Glomerular endothelial cell (primary cell): ENCODE measurements around the gene TTLL8. TPM values are rescaled to one million over a fixed set of nuclear protein-coding genes. Genes with fewer than 3 reads are reported as not detected.

Experiments used
- DNase-seq: peaks from one replicate; pipeline ENCODE4 v3.0.0-alpha.2; 2011; ENCODE audit warnings: low read depth, low spot score; ENCODE audit errors: extremely low read depth
- total RNA-seq: library from RNA; depleted of rRNA; stranded (reverse); fragments of >200 nt; gene quantifications from 2 replicates; pipeline ENCODE4 v1.2.3, GENCODE V29; 2015

The TTLL8 gene
- total RNA-seq, 1 donor from 2014 or later, result not detected

DNA sequence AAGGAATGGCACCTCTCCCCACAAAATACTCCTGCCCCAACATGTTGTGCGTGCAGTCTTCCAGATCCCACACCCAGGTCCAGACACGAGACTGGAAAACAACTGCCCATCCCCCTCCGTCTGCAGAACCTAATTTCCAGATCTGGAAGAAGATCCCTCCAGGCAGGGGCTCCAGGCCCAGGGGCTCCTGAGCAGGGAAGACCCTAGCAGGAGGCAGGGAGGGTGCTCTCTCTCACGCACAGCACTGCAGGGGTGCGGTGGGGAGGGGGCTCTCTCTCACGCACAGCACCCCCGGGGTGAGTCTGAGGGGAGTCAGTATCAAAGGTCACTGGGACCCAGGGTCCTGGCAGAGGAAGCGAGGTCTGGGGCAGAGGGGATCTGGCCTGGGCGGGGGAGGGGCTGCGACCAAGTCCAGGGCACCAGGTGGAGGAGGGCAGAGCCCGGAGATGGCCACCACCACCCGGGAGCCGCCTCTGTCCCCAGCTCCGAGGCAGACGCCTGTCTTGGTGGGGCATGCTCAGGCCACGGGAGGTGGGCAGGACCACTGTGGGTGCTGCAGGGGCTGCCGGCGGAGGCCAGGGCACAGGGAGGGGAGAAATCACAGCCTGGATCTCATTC lies 25.5 kb upstream of the TTLL8 start:
- no peak for DNase-seq

DNA sequence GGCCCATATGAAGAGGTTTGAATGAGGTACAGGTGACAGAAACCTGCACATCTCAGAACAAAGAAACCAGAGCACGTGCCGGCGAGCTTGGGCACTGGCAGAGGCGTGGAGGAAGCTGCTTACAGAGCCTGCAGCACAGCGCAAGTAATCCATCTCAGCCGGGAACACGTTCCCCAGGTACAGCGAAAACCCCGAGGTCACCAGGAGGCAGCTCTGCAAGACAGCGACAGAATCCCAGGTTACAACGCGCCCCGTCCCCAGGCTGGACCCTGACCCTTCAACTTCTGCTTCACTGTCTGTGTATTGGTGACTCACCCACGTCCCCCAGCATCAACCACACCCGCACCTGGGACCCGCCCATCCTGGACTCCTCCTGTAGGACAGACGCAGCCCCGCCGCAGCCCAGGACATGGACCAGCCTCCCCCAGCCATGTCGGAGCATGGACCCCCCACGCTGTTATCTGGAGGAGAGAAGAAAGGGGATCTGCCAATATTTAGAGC lies 24.9 kb upstream of the TTLL8 start:
- DNase-seq, result no peak

DNA sequence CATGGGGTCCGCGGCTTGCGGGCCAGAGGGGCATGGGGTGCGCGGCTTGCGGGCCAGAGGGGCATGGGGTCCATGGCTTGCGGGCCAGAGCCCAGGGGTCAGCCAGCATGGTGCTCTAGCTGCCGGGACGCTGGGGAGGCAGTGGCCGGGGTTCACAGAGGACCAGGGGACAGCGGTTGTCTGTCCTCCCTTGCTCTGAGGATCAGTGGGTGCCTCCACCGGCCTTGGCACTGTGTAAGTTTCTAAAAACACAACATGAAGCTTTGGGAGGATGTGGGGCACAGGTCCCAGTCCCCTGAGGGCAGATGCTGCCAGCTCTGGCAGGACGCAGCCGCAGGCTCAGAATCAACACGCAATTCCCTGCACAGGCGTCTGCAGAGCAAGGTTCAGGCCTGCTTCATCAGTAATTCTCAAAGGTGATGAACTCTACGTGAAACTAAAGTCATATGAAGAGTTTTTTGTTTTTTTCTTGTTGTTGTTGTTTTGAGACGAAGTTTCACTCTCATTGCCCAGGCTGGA lies 24.2 kb upstream of the TTLL8 start:
- DNase-seq, result no peak

DNA sequence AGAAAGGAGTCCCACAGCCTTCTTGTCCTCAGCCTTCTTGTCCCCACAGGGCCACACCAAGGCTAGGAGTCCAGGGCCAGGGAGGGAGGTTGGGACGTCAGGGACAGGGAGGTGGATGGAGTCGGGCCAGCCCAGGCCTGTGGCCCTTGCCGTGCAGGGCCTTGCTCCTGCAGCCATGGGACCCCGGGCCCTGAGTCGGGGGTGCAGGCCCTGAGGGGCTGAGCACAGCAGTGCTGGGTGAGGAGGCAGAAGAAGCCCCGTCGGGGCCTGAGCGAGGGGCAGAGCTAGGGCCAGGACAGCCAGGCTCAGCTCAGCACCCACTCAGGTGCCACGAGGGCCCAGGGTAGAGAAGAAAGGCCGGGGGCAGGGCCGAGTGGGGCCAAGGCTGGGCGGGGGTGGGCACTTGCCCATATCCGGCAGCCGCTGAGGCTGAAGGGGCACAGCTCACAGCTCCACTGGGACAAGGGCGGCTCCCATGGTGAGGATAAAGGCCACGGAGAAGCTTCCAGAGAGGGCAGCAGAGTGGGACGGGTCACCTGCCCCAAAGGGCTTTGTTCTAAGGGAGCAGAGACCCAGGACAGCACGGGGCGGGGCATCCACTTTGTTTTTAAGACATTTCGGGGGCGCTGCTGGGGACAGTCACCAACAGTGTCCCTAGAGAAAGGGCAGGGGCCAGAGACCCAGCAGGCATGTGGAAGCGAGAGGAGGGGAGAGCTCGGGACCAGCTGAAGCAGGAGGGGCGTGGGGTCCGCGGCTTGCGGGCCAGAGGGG lies 23.5 kb upstream of the TTLL8 start:
- DNase-seq, result no peak

DNA sequence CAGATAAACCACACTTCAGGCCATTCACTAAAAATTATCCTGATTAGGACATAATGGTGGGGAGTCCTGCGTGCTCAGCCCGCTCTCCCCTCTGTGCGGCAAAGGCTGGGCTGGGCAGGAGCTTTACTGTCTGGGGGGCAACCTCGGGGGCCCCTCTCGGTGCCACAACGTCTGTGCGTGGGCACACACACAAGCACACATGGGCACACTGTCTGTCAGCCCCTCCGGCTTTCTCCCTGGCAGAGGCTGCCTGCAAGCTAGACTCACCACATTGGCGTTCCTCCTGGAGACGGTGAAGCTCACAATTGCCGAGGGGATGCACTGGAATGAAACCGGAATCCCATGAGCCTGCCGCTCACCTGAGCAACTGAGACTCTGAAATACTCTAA lies 22.0 kb upstream of the TTLL8 start:
- DNase-seq, result no peak

DNA sequence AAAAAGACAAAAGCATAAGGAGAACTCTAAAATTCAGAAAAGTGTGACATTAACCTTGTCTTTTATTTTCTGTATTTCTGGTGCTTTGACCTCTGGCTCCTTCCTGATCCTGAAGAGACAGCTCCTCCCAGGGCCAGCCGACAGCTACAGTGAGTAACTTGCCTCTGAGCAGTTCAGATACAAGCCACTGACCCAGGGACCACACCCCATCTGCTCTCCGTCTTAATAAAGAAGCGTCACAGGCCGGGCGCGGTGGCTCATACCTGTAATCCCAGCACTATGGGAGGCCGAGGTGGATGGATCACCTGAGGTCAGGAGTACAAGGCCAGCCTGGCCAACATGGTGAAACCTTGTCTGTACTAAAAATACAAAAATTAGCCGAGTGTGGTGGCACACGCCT lies 20.7 kb upstream of the TTLL8 start:
- DNase-seq, result no peak

DNA sequence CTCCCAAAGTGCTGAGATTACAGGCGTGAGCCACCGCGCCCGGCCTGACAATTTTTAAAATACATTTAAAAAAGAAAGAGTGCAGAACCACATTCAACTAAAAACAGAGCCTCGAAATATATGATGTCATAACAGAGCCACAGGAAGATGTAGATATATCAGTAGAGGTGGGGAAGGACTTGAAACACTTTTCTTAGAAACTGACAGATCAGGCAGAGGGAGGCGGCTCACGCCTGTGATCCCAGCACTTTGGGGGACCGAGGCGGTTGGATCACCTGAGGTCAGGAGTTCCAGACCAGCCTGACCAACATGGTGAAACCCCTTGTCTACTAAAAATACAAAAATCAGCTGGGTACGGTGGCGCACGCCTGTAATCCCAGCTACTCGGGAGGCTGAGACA lies 20.1 kb upstream of the TTLL8 start:
- no peak for DNase-seq

DNA sequence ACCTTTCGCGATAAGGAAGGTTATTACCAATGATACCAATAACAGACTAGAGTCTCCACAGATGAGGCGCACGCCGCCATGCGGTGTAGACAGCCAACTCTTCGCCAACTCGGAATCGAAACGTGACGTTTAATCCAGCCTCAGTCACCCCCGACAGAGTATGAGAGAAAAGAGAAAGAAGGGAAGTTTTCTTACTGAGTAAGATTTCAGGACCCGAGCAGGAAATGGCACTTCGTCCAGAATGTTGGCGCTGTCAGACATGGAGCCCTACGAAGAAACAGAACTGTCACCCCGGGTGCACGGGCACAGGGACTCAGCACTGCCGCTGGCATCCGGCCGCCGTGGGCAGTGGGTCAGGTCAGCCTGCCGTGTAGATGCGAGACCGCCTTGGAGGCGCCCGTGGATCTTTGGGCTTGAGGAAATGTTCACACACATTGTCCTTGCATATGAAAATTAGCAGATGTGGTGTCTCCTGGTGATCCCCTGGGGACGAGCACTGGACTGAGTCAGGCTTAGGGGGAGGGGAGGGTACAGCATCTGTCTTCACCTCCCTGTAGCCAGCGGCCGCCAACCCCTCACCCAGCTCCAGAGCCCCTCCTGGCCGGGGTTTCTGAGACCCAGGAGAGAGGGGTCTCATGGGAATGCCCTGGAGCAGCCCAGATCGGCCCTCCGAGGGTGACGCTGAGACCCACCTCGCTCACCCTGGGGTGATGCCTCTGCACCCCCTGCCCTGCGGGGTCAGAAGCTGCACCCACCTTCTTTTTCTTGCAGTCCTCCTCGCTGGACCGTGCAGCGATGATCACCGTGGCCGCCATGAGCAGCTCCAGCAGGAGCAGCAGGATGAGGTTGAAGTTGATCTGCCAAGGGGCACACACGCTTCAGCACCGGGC lies 18.8 kb upstream of the TTLL8 start:
- DNase-seq, result no peak

DNA sequence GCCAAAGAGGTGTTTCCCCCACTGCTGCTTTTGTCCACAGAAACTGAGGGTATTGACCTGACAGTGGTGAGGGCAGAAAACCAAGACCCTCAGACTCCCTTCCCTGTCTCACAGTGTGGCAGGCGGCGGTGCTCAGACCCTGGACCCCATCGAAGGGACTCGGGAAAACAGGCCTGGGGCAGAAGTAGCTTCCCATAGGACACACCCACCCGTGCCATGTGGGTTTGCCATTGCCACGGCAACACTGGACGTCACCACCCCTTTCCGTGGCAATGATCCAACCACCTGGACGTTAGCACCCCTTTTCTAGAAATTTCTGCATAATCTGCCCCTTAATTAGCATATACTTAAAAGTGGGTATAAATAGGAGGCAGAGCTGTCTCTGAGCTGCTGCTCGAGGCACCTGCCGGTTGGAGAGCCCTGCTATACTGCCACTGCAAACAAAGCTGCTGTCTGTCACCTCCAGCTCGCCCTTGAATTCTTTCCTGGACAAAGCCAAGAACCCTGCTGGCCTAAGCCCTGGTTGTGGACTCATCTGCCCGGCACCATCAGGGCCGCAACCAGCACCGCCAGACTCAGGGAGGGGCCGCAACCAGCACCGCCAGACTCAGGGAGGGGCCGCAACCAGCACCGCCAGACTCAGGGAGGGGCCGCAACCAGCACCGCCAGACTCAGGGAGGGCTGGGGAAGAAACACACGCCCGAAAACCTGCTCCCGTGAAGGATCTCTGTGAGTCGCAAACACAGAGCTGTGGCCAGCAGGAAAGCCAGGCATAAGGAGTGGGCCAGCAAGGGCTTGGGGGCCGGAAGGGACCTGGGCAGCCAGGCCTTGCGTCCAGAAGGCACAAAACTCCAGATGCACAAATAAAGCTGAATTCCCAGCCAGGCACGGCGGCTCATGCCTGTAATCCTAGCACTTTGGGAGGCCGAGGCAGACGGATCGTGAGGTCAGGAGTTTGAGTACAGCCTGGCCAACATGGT lies 16.7 kb upstream of the TTLL8 start:
- DNase-seq, result no peak

DNA sequence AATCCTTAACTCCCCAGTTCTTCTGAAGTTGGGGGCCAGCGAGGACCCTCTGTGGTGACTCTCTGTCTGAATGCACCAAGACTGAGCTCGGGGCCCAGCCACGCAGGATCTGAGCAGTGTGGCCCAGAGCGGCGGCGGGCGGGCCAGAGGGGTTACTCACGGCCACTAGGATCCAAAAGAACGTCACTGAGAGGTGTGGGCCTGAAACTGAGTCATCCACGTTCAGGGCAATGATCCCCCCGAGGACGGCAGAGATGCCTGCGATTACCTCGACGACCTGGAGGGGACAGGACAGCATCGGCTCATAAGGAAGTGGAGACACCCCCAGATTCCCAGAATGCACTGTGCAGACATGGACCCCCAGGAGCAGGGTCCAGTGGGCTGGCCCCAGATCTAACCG lies 16.0 kb upstream of the TTLL8 start:
- DNase-seq, result no peak

DNA sequence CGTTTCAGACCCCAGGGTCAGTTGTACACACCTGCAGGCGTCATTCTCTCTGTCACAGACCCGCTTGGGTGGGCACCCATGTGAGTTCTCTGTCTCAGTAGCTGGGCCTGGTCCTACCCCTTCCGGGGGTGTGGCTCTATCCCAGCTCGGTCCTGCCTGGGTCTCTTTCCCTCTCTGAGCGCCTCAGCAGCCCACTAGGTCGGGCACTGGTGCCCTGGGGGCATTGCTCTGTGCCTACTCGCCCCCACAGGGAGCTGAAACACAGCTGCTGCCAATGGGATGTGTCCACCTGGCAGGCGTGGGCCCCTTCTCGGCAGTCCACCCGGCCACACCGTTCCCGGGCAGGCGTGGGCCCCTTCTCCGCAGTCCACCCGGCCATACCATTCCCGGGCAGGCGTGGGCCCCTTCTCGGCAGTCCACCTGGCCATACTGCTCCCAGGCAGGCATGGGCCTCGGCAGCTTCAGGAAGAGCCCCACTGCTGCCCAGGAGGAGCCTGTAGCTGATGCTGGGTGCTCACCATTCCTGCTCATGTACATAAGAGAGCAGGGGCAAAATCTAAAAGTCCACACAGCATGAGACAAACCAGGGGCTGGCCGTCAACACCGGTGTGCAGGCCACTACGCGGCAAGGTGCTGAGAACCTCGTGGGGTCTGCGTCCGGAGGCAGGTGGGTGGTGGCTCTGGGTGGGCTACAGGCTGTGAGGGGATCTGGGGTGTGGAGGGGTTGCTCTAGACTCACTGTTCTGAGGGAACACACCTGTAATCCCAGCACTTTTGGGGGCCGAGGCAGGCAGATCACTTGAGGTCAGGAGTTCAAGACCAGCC lies 14.8 kb upstream of the TTLL8 start:
- no peak for DNase-seq

DNA sequence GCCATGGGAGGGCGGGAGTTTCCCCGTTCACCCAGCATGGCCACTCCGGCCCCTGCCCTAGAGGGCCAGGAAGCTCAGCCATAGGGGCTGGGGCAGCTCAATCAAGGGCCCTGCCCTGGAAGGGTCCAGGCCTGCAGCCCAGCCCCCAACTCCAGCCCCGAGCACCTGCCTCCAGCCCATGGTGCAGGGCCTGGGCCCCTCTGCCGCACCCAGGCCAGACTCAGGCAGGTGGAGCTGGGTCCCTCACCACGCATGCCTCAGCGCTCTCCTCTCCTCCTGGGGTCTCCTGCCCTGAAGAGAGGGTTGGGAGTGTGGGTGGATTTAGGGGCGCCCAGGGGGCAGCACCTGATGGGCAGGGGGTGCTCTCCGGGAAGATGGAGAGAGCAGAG lies 14.1 kb upstream of the TTLL8 start:
- DNase-seq, result no peak

DNA sequence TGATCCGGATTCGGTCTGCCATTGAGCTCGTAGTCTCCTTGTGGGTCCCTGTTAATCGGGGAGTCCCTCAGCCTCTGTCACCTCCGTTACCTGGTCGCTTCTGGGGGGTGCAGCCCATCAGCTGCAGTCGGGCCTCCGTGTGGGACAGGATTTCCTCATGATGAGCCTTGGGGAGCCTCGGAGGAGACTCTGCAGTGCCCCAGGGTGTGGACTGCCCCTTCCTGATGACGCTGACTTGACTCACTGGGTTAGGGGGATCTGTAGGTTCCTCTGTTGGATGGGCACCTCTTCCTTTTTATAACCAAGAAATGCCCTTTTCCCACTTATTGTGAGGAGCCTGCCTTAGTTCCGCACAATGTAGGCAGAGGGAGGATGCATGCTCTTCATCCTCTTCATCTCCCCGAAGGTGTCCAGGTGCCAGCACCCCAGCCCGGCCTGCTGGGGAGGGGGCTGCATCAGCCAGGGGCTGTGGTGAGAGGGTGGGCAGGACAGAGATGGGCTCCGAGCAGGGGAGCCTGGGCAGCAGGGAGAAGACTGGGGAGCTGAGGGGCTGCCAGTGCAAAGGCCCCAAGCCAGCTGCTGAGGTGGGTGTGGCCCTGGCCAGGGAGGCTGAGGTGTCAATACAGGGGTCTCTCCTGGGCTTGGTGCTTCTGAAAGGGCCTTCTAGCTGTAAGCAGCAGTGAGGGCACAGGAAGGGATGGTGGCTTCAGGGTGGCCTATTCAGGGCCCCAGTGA lies 13.5 kb upstream of the TTLL8 start:
- DNase-seq, result no peak

DNA sequence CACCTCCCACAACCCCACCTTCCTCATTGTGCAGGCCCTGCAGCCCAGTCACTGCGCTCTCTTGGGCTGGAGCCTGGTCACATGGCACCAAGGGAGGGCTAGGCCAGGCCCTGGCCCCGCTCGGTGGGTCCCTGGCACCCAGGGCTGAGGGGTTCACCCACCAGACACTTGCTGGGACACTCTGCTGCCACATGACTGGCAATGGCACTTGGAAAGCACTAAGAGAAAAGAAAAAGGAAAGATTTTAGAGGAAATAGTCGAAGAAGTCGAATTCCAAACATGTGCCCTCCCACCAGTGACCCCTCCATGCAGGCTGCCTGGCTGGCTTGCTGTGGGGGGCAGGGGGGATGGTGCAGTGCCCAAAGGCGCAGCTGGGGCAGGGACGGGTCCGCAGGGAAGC lies 12.3 kb upstream of the TTLL8 start:
- DNase-seq, result no peak

DNA sequence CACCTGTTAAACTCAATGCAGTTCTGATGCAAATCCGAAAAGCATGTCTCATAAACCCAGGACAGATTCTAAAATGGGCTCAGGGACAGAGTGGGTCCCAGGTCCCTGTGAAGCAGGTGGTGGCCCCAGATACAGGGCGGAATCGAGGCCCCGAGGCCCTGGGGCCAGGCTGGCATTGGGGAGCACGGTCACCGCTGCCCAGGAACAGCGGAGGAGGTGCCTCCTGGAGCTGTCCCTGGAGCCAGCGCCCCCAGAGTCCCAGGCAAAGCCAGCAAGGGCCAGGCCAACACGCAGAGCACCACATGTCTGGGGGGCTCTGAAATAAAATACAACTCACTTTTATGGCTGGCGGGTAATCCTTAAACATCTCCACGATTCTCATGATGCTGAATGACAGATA lies 10.0 kb upstream of the TTLL8 start:
- DNase-seq, result no peak

DNA sequence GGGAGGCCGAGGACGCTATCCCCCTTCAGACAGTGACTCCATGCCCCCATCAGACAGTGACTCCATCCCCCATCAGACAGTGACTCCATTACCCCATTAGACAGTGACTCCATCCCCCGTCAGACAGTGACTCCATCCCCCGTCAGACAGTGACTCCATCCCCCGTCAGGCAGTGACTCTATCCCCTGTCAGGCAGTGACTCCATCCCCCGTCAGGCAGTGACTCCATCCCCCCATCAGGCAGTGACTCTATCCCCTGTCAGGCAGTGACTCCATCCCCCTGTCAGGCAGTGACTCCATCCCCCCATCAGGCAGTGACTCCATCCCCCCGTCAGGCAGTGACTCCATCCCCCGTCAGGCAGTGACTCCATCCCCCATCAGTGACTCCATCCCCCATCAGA lies 9.1 kb upstream of the TTLL8 start:
- no peak for DNase-seq

DNA sequence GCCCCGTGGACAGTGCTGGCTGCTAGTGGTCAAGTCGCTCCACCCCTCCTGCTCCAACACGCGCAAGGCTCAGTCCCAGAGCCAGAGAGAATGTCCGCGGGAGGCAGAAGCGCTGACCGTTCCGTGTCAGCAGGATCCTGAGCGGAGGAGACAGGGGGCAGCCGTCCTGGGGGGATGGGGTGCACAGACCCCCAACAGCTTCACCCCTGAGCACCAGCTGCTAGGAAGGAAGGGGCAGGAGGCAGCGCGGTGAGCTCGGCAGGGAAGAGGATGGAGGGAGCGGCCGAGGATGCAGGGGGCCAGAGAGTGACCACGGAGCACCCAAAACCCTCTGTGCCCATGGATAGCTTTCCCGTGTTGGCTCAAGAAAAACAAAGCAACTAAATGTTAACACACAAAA lies 6.4 kb upstream of the TTLL8 start:
- DNase-seq, result no peak

DNA sequence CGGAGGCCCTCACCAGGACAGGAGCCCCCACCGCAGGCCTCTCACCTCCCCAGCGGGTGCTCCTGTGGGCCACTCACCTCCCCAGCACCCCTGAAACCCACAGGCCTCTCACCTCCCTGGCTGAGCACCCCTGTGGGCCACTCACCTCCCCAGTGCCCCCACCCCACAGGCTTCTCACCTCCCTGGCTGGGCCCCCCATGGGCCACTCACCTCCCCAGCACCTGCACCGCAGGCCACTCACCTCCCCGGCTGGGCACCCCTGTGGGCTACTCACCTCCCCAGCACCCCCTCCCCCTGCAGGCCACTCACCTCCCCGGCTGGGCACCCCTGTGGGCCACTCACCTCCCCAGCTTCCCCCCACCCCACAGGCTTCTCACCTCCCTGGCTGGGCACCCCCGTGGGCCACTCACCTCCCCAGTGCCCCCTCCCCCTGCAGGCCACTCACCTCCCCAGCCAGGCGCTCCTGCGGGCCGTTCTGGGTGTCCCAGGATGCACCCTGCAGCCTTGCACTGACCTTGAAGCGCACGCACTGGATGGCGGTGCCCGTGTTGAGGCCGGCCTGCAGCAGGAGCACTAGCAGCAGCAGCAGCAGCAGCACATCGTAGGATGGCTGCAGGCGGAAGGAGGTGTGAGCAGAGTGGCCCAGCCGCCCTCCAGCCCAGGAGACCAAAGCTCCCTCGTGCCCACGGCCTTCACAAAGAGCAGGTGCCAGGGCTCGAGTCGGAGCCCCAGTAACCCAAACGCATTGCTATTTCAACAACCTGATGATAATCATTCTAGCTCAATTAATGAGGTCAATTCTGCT lies 5.7 kb upstream of the TTLL8 start:
- DNase-seq, result no peak
